ENCODE results near the gene TRPV2. TPM values are rescaled to one million over a fixed set of nuclear protein-coding genes. Genes with fewer than 3 reads are reported as not detected.

Gene TRPV2
- total and polyA plus RNA-seq, 9 of the 15 experiments (the other 6 are each of a cell fraction or from before 2014, with no cell fraction given): 10.0 to 97.5 (median 30.3) TPM

GRCh38 chr17:16398270-16399267 is 16.8 kb upstream of the TRPV2 start (continued):
- TF ChIP-seq PBX2 (CRISPR knock-in tag; IDR thresholded peaks at IDR 0.05; ENCODE audit: low read depth) (no peak), PBX2 (tag; conservative IDR thresholded peaks at IDR 0.05; ENCODE audit: low read depth) (no peak), MCM2 (IDR thresholded peaks at IDR 0.05; ENCODE audit: low read depth) (no peak), SMARCC2 (IDR thresholded peaks at IDR 0.05; ENCODE audit: low read depth) (no peak), ZNF609 (CRISPR knock-in tag; IDR thresholded peaks at IDR 0.05; ENCODE audit: borderline replicate concordance) (no peak), SIN3A (IDR thresholded peaks at IDR 0.05; ENCODE audit: borderline replicate concordance in 2 of 2, control insufficient read depth in 1 of 2, low read depth in 2 of 2, low read length in 2 of 2) (no peak), TEAD4 (IDR thresholded peaks at IDR 0.05; ENCODE audit: low read length) (peak; percentile 93), TEAD4 (CRISPR knock-in tag; IDR thresholded peaks at IDR 0.05; ENCODE audit: borderline replicate concordance) (no peak), MLLT1 (IDR thresholded peaks at IDR 0.05) (no peak), PTBP1 (IDR thresholded peaks at IDR 0.05; ENCODE audit: low read depth, low read length) (no peak), ZNF695 (CRISPR knock-in tag; IDR thresholded peaks at IDR 0.05) (no peak), MCM3 (IDR thresholded peaks at IDR 0.05) (no peak), NCOR1 (IDR thresholded peaks at IDR 0.05) (peak; percentile 70), SOX6 (IDR thresholded peaks at IDR 0.05) (0 out of 2 replicates have a peak, but pooled peaks have one; percentile 23), RUNX1 (IDR thresholded peaks at IDR 0.05; ENCODE audit: low read depth) (no peak), KLF16 (IDR thresholded peaks at IDR 0.05) (peak; percentile 84), SMC3 (conservative IDR thresholded peaks at IDR 0.05; ENCODE audit: insufficient read depth, low read depth, low read length) (no peak), LCOR (CRISPR knock-in tag; IDR thresholded peaks at IDR 0.05) (peak; percentile 57; the same call in 1 of the 2 replicates), ZNF75A (CRISPR knock-in tag; IDR thresholded peaks at IDR 0.05) (no peak), XRCC5 (IDR thresholded peaks at IDR 0.05; ENCODE audit: low read depth, low read length) (no peak)
